HG02642 (cell line): ENCODE data around the gene COG1.

Experiments used
- ATAC-seq: cut with Tn5 transposase; IDR thresholded peaks from one replicate; pipeline ENCODE4 v1.9.1; 2021; ENCODE audit warnings: mild to moderate bottlenecking; ENCODE audit not compliant: unreplicated experiment, poor library complexity

The COG1 gene

GRCh38 chr17:73196500-73196899 lies 3.6 kb downstream of the COG1 start:
- ATAC-seq, result no peak

- no peak for ATAC-seq
These were observed 4.3 kb downstream of the COG1 start for GRCh38 chr17:73197161-73197560.

- no peak for ATAC-seq
These were observed 5.5 kb downstream of the COG1 start for GRCh38 chr17:73198201-73198929.

GRCh38 chr17:73198930-73199260 lies 6.0 kb downstream of the COG1 start:
- ATAC-seq, result no peak

- no peak for ATAC-seq
These were observed 7.0 kb downstream of the COG1 start for GRCh38 chr17:73199751-73200317.

- ATAC-seq, result no peak
These were observed 7.6 kb downstream of the COG1 start for GRCh38 chr17:73200476-73200875.

GRCh38 chr17:73201215-73202069 lies 8.6 kb downstream of the COG1 start:
- ATAC-seq, result no peak

GRCh38 chr17:73203135-73203787 lies 10.4 kb downstream of the COG1 start:
- ATAC-seq, result no peak

- ATAC-seq, result no peak
These were observed 11.1 kb downstream of the COG1 start for GRCh38 chr17:73203788-73204479.

- ATAC-seq, result no peak
These were observed 12.7 kb downstream of the COG1 start for GRCh38 chr17:73205459-73205961.

GRCh38 chr17:73208139-73208827 lies 15.4 kb downstream of the COG1 start:
- no peak for ATAC-seq

GRCh38 chr17:73209436-73209835 lies 16.6 kb downstream of the COG1 start:
- no peak for ATAC-seq

- no peak for ATAC-seq
These were observed 17.3 kb downstream of the COG1 start for GRCh38 chr17:73210002-73210678.

- ATAC-seq, result no peak
These were observed 18.9 kb downstream of the COG1 start for GRCh38 chr17:73211745-73212144.

GRCh38 chr17:73214008-73214407 lies 21.2 kb downstream of the COG1 start:
- no peak for ATAC-seq

- ATAC-seq, result no peak
These were observed 22.0 kb downstream of the COG1 start for GRCh38 chr17:73214851-73215250.

- ATAC-seq, result no peak
These were observed 22.6 kb downstream of the COG1 start for GRCh38 chr17:73215447-73215846.

GRCh38 chr17:73223626-73224230 lies 30.9 kb downstream of the COG1 start:
- no peak for ATAC-seq

- no peak for ATAC-seq
These were observed 31.4 kb downstream of the COG1 start for GRCh38 chr17:73224237-73224636.
